GM18873 (cell line): ENCODE data around the gene LY6G5C.

Source experiments
- ATAC-seq: cut with Tn5 transposase; IDR thresholded peaks from one replicate; pipeline ENCODE4 v1.9.1; 2021; ENCODE audit warnings: mild to moderate bottlenecking, moderate library complexity, moderate number of reproducible peaks; ENCODE audit not compliant: unreplicated experiment, low FRiP score

The LY6G5C gene

DNA sequence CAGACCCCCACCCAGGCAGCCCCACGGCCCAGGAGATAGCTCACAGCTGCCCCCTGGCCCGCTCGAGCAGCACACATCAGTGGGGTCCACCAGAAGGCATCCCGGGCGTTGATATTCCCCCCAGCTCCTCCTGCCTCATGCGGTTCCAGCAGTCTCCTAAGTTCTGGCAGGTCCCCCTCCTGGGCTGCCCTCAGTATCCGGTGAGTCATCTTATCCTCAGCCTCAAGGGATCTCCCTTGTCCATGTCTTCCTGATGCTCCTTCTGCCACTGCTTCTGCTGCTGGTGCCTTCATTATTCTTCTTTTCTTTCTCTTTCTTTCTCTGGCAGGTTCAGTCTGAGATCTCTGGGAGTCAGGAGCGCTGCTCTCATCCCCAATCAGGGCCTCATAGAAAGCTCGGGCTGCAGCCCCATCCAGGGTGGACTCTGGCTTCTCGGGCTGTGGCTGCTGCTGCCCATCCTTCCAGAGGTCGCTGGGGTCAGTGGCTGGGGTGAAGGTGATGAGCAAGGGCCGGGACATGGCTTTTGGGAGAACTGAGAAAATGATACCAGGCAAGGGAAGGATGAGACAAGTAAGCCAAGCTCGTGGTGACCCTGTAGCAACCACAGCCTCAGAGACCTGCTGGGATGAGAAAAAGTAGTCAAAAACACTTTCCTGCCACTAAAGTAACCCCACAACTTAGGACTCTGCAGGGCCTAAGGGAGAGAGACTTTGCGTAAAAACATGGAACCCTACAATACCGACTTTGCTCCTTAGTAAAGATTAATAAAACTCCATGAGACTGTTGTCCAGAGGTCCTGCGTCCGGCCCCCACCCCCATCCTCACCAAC, 16.7 kb downstream of the LY6G5C start:
- ATAC-seq = no peak

DNA sequence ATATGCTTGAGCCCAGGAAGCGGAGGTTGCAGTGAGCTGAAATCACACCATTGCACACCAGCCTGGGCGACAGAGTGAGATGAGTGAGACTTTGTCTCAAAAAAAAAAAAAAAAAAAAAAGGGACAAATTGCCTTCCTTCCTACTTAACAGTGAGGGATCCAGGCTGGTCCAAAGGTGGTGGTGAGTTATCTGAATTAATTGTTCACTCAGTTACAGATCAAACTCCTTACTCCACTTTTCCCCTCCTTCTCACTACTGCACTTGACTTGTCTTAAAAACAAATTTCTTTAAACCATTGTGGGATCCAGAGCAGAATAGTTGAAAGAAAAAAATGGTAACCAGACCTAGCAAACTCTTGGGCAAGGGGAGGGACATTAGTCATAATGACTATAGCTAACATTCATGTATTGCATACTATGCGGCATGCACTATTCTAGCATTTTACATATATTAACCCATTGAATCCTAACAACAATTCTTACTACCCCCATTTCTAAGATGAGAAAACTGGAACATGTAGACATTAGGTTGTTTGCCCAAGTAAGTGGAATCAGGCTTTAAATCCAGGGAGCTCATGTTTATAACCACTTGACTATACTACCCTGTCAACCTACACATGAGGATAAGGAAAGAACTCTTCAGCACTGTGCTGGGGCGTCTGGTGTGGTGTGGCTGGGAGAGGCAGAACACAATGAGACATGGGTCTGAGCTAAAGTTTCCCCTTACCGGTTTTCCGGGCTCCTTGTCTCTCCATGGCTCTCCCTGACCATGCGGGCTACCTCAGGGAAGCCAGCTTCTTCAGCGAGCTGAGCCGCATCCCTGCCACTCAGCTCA, 17.5 kb downstream of the LY6G5C start:
- ATAC-seq = no peak

DNA sequence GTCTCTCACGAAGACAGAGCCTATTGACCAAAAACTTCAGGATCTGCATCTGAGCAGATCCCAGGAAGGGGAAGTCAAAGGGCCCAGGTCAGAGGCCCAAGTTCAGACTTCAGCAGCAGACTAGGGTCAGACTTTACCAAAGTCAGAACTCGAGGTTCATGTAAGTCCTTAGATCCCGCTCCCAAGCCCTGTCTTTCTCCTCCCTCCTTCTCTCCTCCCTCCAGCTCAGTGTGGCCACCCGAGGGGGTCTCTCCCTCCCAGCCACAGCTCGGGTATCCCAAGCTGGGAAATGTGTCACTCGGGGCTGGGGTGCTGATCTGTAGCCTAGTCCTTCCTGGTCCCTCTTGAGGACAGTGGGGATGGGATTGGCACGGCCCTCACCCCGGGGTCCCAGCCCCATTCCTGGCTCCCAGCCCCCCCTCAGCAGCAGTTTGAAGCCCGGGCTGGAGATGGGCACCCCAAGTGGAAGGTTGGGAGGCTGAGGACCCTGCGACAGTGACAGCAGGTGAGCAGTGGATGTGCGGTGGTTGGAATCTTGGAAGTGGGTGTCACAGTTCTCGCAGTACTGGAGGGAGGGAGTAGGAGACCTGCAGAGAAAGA, 18.6 kb downstream of the LY6G5C start:
- no peak for ATAC-seq

- ATAC-seq = no peak
These were observed 19.4 kb downstream of the LY6G5C start for GRCh38 chr6:31661262-31662123.

GRCh38 chr6:31660381-31661261, 20.2 kb downstream of the LY6G5C start, which contains the start of gene C6orf47:
TSS of gene C6orf47 (minus strand) at chr6:31660778. CDS start at chr6:31659947, 831 bp downstream.
- ATAC-seq = no peak

DNA sequence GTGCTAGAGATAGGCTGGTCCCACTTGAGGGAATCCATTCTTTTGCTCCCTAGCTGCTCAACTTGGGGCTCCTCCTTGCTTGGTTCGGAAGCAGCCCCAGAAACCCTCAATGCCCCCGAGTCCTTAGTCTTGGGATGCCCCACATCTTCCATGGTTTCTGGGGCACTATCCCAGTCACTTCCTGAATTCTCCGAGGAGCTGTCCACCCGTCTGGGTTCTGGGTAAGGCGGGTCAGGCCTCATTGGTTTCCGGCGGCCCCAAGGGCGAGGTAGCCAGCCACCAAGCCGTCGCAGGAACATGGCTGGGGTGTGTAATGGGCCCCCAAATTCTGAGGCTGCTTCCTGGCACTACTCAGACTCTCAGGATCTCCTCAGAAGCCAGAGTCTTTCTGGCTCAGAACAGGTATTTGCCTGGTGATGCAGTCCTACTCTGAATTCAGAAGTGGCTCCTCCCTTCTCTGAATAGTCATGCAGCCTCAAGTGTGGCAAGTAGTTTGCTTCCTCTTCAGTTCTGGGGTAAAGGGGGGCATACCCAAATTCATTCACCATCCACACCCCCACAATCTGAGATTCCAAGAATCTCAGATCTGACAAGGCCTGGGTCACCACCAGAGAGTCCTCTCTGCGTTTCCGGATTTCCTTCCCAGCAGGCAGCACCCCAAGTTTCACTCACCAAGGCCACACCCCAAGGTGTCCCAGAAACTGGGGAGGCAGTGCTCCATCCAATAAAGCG, 21.1 kb downstream of the LY6G5C start:
- ATAC-seq = no peak

- no peak for ATAC-seq
These were observed 21.8 kb downstream of the LY6G5C start for GRCh38 chr6:31658983-31659648.

DNA sequence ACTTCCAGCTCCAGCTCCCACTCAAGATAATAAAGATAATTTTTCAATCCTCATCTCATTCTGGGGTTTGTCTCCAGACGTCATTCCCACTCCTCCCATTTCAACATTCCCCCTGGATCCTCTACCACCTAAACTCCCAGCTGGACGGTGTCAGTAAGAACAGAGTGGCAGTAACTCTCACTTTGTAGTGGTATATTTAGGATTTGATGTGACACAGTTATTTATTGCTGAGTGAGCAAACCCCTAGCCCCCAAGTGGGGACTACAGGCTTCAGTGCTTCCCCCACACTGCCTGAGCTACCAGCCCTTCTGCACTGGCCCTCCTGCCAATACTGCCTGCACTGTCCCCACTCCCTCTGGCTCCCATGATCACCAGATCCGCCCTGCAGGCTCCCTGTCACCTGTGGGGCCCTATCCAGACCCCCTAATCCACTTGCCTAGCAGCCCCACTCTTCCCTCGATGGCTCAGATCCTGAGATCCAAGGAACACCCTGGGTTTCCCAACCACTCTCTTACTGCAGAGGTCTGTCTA, 22.6 kb downstream of the LY6G5C start:
- ATAC-seq = no peak

DNA sequence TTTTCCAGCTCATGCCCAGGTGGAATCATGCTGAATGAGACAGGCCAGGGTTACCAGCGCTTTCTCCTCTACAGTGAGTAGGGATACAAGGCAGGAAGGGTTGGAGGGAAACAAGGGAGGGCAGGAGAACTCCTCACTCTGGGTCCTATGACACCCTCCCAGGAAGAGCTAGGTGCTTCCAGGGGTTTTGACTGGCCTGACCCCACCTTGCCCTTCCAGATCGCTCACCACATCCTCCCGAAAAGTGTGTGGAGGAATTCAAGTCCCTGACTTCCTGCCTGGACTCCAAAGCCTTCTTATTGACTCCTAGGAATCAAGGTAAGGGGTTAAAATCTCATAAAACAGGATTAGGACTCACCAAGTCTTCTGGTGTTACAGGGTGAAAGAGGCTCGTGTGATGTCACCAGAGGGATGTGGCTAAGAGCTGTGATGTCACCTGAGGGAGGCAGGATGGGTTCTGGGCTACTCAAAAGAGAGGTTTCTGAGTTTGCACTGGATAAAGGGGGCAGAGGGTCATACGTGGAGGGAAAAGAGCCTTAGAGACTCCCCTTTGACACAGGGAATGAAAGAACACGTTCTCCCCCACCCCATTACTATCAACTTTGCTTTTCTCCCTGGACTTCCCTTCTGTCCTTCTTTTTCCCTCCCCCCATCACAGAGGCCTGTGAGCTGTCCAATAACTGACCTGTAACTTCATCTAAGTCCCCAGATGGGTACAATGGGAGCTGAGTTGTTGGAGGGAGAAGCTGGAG, 23.3 kb downstream of the LY6G5C start:
- ATAC-seq = no peak

GRCh38 chr6:31655349-31656237, 25.3 kb downstream of the LY6G5C start, which contains the start of gene APOM:
TSS of gene APOM (plus strand) at chr6:31655894. CDS start at chr6:31655967, 73 bp downstream.
- no peak for ATAC-seq

GRCh38 chr6:31654574-31655348, 26.1 kb downstream of the LY6G5C start:
- no peak for ATAC-seq

GRCh38 chr6:31652925-31653724, 27.7 kb downstream of the LY6G5C start:
- ATAC-seq = peak; percentile 48

GRCh38 chr6:31651602-31652191, 29.2 kb downstream of the LY6G5C start:
- peak; percentile 19 for ATAC-seq

- no peak for ATAC-seq
These were observed 35.5 kb downstream of the LY6G5C start for GRCh38 chr6:31645325-31645724.
